ENCODE measurements around the gene COQ8A. TPM values are rescaled to one million over a fixed set of nuclear protein-coding genes. Genes with fewer than 3 reads are reported as not detected.

COQ8A gene
- total RNA-seq, 6 donors from 2014 or later = 27.1 to 105 (median 44.6) TPM

DNA sequence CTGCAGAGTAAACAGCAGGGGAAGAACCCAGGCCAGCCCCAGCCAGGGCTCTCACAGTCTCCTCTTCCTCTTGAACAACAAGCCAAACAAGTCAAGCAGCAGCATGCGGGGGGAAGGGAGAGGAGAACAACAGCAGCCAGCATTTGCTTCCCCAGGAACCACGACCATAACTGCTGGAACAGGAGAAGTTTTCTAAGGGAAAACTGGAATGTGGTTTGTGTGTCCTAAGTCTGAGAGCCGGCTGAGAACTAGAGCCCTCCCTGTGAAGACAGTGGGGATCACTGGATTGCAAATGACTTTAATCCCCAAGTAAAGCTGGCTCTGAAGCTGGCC, 48.2 kb downstream of the COQ8A start:
- H3K4me3 ChIP-seq = no peak overlapping the region
- ATAC-seq (ENCODE audit: low FRiP score in 2 of 2) (peak in 1 of 2 donors; percentile 12), DNase-seq (peak in 1 of 2 donors; percentile 73)
- H3K4me1 ChIP-seq = peaks cover 16 to 41% (median 32%) of the 10 kb centered on the region in 4 donors
- no peaks in the 10 kb centered on the region for H3K27me3 ChIP-seq
- H3K27ac ChIP-seq = peak overlapping the region in 2 of 4 donors; percentile 29 to 61
- H3K9me3 ChIP-seq = no peaks in the 10 kb centered on the region
- TF ChIP-seq POLR2A (IDR thresholded peaks at IDR 0.05) = no peak
- TF ChIP-seq POLR2AphosphoS5 (IDR thresholded peaks at IDR 0.05) = peak in 1 of 2 donors; percentile 22
- TF ChIP-seq EP300 (IDR thresholded peaks at IDR 0.05) = no peak
- H3K36me3 ChIP-seq = peaks cover 0 to 54% (median 19%) of the 10 kb centered on the region in 4 donors
- WGBS, 2 donors = 24 to 74% methylated on average over 2 to 3 of the region's 3 CpGs

DNA sequence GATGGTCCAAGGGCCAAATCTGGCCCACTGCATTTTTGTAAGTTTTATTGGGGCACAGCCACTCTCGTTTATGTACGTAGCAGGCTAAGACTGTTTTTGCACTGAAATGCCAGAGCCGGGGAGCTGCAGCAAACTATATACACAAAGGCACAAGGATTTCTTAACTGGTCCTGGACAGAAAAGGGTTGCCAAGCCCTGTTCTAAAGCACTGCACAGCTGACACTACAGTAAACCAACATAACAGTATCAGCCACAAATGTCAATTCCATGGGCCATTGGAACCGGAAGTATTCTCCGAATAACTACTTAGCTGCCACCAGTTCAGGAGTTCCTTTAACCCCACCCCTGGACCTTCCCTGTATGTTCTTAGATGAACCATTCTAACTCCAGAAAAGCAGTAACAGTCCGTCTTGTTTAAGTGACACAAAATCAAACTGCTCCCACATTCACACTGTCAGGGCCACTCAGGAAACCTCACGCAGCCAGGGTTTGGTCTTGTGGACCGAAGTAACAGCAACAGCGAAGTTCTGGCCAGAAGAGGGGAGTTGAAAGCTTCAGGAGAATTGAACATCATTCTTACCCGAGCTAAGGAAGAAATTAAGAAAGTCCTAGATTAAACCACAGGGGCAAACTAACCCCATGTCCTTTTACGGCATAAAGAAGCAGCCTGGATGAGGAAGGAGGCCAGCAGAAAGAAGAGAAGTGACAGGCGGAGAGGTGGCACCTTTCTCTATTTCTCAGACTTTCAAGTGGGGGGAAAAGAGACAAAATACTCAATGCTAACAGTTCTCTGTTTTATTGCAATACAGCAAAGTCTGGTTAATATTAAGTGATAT, 49.2 kb downstream of the COQ8A start:
- peaks cover 4 to 54% (median 17%) of the 10 kb centered on the region in 4 donors for H3K36me3 ChIP-seq
- no peaks in the 10 kb centered on the region for H3K27me3 ChIP-seq
- H3K4me3 ChIP-seq = no peak overlapping the region
- TF ChIP-seq POLR2AphosphoS5 (IDR thresholded peaks at IDR 0.05) = no peak
- TF ChIP-seq POLR2A (IDR thresholded peaks at IDR 0.05) = no peak
- TF ChIP-seq, protein P1, sequence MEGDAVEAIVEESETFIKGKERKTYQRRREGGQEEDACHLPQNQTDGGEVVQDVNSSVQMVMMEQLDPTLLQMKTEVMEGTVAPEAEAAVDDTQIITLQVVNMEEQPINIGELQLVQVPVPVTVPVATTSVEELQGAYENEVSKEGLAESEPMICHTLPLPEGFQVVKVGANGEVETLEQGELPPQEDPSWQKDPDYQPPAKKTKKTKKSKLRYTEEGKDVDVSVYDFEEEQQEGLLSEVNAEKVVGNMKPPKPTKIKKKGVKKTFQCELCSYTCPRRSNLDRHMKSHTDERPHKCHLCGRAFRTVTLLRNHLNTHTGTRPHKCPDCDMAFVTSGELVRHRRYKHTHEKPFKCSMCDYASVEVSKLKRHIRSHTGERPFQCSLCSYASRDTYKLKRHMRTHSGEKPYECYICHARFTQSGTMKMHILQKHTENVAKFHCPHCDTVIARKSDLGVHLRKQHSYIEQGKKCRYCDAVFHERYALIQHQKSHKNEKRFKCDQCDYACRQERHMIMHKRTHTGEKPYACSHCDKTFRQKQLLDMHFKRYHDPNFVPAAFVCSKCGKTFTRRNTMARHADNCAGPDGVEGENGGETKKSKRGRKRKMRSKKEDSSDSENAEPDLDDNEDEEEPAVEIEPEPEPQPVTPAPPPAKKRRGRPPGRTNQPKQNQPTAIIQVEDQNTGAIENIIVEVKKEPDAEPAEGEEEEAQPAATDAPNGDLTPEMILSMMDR (IDR thresholded peaks at IDR 0.05) = no peak
- no peak for TF ChIP-seq EP300 (IDR thresholded peaks at IDR 0.05)
- 47 to 50% methylated on average over 12 of the region's 12 CpGs for WGBS, 2 donors
- DNase-seq (no peak), ATAC-seq (ENCODE audit: low FRiP score in 2 of 2) (no peak)
- peak overlapping the region in 3 of 4 donors; percentile 29 to 61 (median 36) for H3K27ac ChIP-seq
- no peaks in the 10 kb centered on the region for H3K9me3 ChIP-seq
- H3K4me1 ChIP-seq = peaks cover 16 to 41% (median 32%) of the 10 kb centered on the region in 4 donors

DNA sequence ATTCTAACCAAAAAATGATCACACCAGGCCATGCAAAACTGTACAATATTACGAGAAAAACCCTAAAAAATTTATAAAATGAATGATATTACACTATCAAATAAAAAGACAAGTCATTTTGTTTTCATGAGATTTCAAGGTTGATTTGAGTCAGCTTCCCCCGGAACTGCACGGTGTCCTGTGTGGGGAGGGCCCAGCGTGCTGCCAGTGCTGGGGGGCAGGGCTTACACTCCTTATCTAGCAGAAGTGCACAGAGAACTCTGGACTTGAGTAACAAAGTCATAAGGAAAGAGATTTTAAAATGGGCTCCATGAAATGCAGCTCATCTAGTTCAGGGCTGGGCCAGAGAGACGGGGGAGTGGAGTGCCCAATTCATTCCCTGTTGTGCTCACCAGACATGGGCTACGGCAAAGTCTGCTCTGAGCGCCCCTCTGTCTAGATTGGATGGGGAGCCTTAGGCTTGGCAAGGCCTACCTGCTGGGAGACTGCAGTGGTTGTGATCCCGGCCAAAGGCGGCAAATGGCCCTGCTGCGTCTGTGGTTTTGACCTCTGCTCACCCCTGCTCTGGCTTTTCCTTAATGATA, 50.1 kb downstream of the COQ8A start:
- Histone ChIP-seq H3K36me3 (peaks cover 0 to 49% (median 18%) of the 10 kb centered on the region in 4 donors), H3K27me3 (no peaks in the 10 kb centered on the region), H3K4me3 (no peak overlapping the region), H3K9me3 (no peaks in the 10 kb centered on the region), H3K4me1 (peaks cover 16 to 41% (median 32%) of the 10 kb centered on the region in 4 donors), H3K27ac (peak overlapping the region in 3 of 4 donors; percentile 1 to 61 (median 50))
- DNase-seq (peak in 1 of 2 donors; percentile 44), ATAC-seq (ENCODE audit: low FRiP score in 2 of 2) (no peak)
- TF ChIP-seq EP300 (IDR thresholded peaks at IDR 0.05) = no peak
- TF ChIP-seq POLR2A (IDR thresholded peaks at IDR 0.05) = no peak
- TF ChIP-seq, protein P1 (IDR thresholded peaks at IDR 0.05) = no peak
- WGBS, 2 donors = 58 to 70% methylated on average over 7 to 10 of the region's 10 CpGs

DNA sequence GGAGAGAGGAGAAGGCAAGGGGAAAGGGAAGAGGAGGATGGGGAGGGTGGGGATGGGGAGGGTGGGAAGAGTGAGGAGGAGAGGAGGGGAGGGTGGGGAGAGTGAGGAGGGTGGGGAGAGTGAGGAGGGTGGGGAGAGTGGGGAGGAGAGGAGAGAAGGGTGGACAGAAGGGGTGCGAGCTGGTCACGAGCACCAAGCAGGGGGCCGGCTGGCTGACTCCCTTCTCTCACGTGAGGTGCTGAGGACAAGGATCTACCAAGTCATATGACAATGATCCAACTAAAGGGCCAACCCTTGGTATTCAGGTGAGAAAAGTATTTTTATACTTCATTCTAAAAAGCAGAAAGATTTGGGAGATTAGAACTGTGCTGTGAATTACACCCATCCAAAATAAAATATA, 51.8 kb downstream of the COQ8A start:
- ATAC-seq (ENCODE audit: low FRiP score in 2 of 2) = no peak
- 98% methylated on average over 4 of the region's 4 CpGs for WGBS, 2 donors

More for the DNA sequence above, 51.8 kb downstream of the COQ8A start:
- DNase-seq = no peak
- H3K36me3 ChIP-seq = peaks cover 0 to 36% (median 10%) of the 10 kb centered on the region in 4 donors
- H3K4me1 ChIP-seq = peaks cover 16 to 36% (median 32%) of the 10 kb centered on the region in 4 donors
- H3K27me3 ChIP-seq = no peaks in the 10 kb centered on the region
- H3K4me3 ChIP-seq = no peak overlapping the region
- no peaks in the 10 kb centered on the region for H3K9me3 ChIP-seq
- no peak overlapping the region for H3K27ac ChIP-seq
- TF ChIP-seq, protein P1 (IDR thresholded peaks at IDR 0.05) = no peak
- TF ChIP-seq POLR2A (IDR thresholded peaks at IDR 0.05) (no peak), EP300 (IDR thresholded peaks at IDR 0.05) (no peak), POLR2AphosphoS5 (IDR thresholded peaks at IDR 0.05) (no peak)
